Muscle of leg (tissue), 11 donors: ENCODE data around the gene KDM1A. TPM values are rescaled to one million over a fixed set of nuclear protein-coding genes. Genes with fewer than 3 reads are reported as not detected.

Source experiments
- DNase-seq: peaks from one replicate; pipeline ENCODE4 v3.0.0; 2013
- H3K27ac ChIP-seq: one replicate; pipeline ENCODE4 v1.5.1; 2013; ENCODE audit warnings: mild to moderate bottlenecking, low read length, control low read depth
- H3K27me3 ChIP-seq: one replicate; pipeline ENCODE4 v1.6.1; 2013; ENCODE audit warnings: low read length; ENCODE audit not compliant: control insufficient read depth, insufficient read depth
- H3K36me3 ChIP-seq: one replicate; pipeline ENCODE4 v1.6.1; 2013; ENCODE audit warnings: low read length; ENCODE audit not compliant: control insufficient read depth, insufficient read depth
- H3K4me1 ChIP-seq: one replicate; pipeline ENCODE4 v1.6.1; 2013; ENCODE audit warnings: low read length; ENCODE audit not compliant: control insufficient read depth, insufficient read depth
- H3K4me3 ChIP-seq: one replicate; pipeline ENCODE4 v1.5.1; 2013; ENCODE audit warnings: low read length, control low read depth
- H3K9me3 ChIP-seq: replicated peaks from 2 replicates; pipeline ENCODE4 v1.6.1; 2013; ENCODE audit warnings: low read depth, low read length; ENCODE audit not compliant: control insufficient read depth
- WGBS: methylation state at CpG from one replicate; pipeline ENCODE4 v1.1.5; 2013; ENCODE audit warnings: missing lambda C conversion rate; ENCODE audit not compliant: insufficient coverage; 5-methylcytosine and 5-hydroxymethylcytosine counted together
- polyA plus RNA-seq, 8 donors: library from polyadenylated mRNA; unstranded; fragments of 120-200 nt; gene quantifications; one replicate each; pipeline versions ENCODE4 v1.2.1 to v1.2.3, GENCODE V29; 2013; ENCODE audit warnings: inconsistent platforms in 1 of 8, low replicate concordance in 1 of 8; ENCODE audit not compliant: insufficient read length in 8 of 8, insufficient read depth in 1 of 8
- total RNA-seq: library from RNA; stranded (reverse); fragments of 120-200 nt; gene quantifications from one replicate; pipeline ENCODE4 v1.2.4, GENCODE V29; 2013

KDM1A gene
- total and polyA plus RNA-seq, 9 donors: 67.4 to 87.2 (median 74.3) TPM

DNA sequence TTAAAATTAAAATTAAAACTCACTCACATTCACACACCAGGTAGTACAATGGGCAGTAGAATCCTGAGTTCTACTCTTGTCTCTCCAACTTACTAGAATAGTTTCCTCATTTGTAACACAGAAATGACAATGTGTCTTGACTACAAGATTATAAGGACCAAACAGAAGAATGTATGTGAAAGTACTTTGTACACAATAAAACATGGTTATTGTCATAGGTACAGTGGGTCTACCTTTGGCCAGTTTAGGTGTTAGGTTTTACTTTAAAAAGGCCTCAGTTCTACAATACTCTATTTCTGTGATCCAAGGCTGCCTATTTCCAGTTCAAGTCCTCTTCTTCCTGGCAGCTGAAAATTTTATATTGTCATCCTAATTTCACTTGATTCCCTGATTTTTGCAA is 99.1 kb downstream of the KDM1A start:
- Histone ChIP-seq H3K27me3 (no peaks in the 10 kb centered on the region), H3K27ac (no peak overlapping the region), H3K4me1 (peaks cover 9% of the 10 kb centered on the region), H3K36me3 (no peaks in the 10 kb centered on the region), H3K4me3 (no peak overlapping the region), H3K9me3 (no peaks in the 10 kb centered on the region)
- no peak for DNase-seq

DNA sequence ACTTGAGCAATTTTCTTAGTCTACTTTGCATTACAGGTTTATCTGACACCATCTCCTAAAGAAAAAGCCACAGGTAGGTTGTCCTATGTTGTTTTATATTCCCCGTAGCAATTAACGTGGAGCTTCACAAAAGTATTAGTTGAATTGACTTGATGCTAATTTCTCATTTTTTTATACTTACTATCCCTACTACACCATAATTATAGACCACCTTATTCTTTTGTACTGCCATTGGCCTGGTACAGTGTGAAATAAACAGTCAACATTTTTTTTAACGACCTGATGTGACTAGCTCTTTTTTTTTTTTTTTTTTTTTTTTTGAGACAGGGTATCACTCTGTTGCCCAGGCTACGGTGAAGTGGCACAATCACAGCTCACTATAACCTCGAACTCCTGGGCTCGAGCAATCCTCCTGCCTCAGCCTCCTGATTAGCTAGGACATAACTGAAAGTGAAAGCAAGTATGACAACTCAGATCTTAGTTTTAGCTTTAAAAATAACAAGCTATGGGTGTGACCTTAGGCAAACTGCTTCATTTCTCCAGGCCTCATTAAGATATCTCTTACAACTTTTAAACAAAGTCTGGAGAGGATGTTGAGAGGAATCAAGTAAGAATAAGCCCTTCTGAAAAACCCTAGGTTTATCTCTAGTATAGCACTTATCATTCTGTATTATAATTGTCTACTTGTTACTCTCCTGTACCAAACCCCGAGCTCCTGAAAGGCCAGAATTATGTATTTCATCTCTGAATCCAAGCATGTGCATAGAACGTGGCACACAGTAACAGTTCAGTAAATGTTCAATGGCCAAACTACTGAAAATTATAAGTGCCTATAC is 99.9 kb downstream of the KDM1A start:
- Histone ChIP-seq H3K27me3 (no peaks in the 10 kb centered on the region), H3K4me1 (peaks cover 9% of the 10 kb centered on the region), H3K27ac (no peak overlapping the region), H3K36me3 (no peaks in the 10 kb centered on the region), H3K4me3 (no peak overlapping the region), H3K9me3 (no peaks in the 10 kb centered on the region)
- no peak for DNase-seq
- WGBS: no CpG with 5 or more reads among the region's 8 CpGs

DNA sequence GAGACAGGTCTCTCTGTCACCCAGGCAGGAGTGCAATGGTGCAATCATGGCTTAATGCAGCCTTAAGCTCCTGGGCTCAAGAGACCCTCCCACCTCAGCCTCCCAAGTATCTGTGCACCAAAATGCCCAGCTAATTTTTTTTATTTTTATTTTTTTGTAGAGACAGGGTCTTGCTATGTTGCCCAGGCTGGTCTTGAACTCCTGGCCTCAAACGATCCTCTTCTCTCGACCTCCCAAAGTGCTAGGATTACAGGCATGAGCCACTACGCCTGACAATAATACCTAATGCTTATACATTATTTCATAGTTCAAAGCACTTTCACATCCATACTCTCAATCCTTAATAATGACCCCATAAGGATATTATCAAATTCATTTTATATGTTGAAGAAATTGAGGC is 101.1 kb downstream of the KDM1A start:
- WGBS: 100% methylated on average over 2 of the region's 3 CpGs
- DNase-seq: no peak
- Histone ChIP-seq H3K4me3 (no peak overlapping the region), H3K4me1 (peaks cover 6% of the 10 kb centered on the region), H3K27ac (no peak overlapping the region), H3K36me3 (no peaks in the 10 kb centered on the region), H3K27me3 (no peaks in the 10 kb centered on the region), H3K9me3 (no peaks in the 10 kb centered on the region)

- Histone ChIP-seq H3K9me3 (no peaks in the 10 kb centered on the region), H3K4me3 (no peak overlapping the region), H3K4me1 (peaks cover 6% of the 10 kb centered on the region), H3K36me3 (no peaks in the 10 kb centered on the region), H3K27me3 (no peaks in the 10 kb centered on the region), H3K27ac (no peak overlapping the region)
- 0% methylated on average over 2 of the region's 4 CpGs for WGBS
- peak; percentile 82 for DNase-seq
These were observed 102.9 kb downstream of the KDM1A start for GRCh38 chr1:23122023-23122748.

- 27% methylated on average over 2 of the region's 4 CpGs for WGBS
- Histone ChIP-seq H3K4me3 (no peak overlapping the region), H3K4me1 (peaks cover 6% of the 10 kb centered on the region), H3K9me3 (no peaks in the 10 kb centered on the region), H3K36me3 (no peaks in the 10 kb centered on the region), H3K27me3 (no peaks in the 10 kb centered on the region), H3K27ac (peak overlapping the region; percentile 9)
- DNase-seq: no peak
These were observed 103.5 kb downstream of the KDM1A start for GRCh38 chr1:23122796-23123195.

DNA sequence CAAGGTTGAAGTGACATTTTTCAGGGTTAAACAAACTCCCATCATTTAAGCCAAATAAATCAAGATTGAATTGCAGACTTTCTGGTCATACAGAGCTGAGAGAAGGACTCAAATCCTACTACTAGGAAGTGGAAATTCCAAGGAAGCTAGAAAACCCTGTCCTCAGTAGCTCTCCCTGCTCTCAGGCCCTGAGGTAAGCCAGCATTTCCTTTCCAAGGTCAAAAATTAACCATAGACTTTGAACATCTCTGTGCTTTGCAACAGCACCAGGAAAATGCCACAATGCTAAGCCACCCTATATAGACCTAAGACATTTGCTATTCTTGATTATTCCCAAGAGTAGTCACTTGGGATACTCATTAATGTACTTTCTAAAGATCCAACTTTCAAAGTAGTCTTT is 104.3 kb downstream of the KDM1A start:
- Histone ChIP-seq H3K36me3 (no peaks in the 10 kb centered on the region), H3K27me3 (no peaks in the 10 kb centered on the region), H3K9me3 (no peaks in the 10 kb centered on the region), H3K27ac (no peak overlapping the region), H3K4me1 (peaks cover 6% of the 10 kb centered on the region), H3K4me3 (no peak overlapping the region)
- no peak for DNase-seq

DNA sequence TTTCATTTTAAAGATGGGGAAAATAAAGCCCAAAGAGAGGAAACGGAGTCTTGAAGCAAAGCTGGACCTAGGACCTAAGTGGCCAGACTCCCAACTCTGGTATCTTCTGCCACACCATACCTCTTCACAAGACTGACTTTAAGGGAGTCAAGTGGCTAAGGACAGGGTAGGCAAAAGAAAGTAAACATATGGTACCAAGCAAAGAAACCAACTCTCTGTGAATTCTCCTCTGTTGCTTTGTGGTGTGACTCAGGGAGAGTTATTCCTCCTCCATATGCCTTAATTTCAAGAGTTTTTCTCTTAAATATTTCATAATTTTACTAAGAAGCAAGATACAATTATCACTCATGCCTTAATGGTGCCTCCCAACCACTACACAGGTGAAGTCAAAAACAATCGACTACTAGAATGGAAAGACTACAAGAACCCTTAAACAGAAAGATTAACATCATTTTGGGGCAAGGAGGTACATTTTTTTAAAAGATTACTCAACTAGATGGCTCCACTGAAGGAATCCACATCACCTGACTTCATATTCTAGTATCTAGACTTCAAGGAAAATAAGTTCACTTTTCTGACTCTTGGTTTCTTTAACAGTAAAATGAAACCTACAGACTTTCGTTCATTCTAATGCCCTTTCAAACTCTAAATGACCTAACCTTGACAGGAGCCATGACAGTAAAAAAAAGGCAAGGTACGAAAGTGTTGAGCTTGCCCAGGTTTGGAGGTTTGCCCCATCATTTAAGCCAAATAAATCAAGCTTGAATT is 105.2 kb downstream of the KDM1A start:
- no peak overlapping the region for H3K4me3 ChIP-seq
- no peak for DNase-seq
- no peaks in the 10 kb centered on the region for H3K36me3 ChIP-seq
- peaks cover 6% of the 10 kb centered on the region for H3K4me1 ChIP-seq
- no peaks in the 10 kb centered on the region for H3K9me3 ChIP-seq
- no peak overlapping the region for H3K27ac ChIP-seq
- WGBS: no CpG with 5 or more reads among the region's 4 CpGs
- H3K27me3 ChIP-seq: no peaks in the 10 kb centered on the region

DNA sequence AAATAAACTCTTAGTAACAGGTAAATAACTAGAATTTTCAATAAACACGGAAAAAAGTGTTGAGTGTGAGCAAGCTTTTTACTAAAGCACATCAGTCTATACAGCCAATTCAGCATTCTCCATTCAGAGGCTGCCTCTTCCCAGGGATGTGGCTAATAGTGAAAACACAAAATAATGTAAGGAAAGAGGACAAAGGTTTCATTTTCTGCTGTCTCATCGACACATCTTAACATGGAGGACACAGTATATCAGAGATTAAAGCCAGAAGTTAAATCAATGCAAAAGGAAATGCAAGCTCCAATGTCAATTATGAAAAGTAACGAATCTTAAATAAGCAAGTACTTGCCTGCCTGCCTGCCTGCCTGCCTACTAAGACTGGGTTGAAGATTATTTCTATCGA is 106.2 kb downstream of the KDM1A start:
- WGBS: no CpG with 5 or more reads among the region's 4 CpGs
- Histone ChIP-seq H3K4me1 (peaks cover 6% of the 10 kb centered on the region), H3K27ac (no peak overlapping the region), H3K27me3 (no peaks in the 10 kb centered on the region), H3K36me3 (no peaks in the 10 kb centered on the region), H3K9me3 (no peaks in the 10 kb centered on the region), H3K4me3 (no peak overlapping the region)
- no peak for DNase-seq

GRCh38 chr1:23126200-23126599 is 106.9 kb downstream of the KDM1A start:
- Histone ChIP-seq H3K27ac (no peak overlapping the region), H3K9me3 (no peaks in the 10 kb centered on the region), H3K4me1 (peaks cover 6% of the 10 kb centered on the region), H3K36me3 (no peaks in the 10 kb centered on the region), H3K27me3 (no peaks in the 10 kb centered on the region), H3K4me3 (no peak overlapping the region)
- DNase-seq: no peak
- whole genome bisulfite sequencing: no CpG with 5 or more reads among the region's 1 CpG

DNA sequence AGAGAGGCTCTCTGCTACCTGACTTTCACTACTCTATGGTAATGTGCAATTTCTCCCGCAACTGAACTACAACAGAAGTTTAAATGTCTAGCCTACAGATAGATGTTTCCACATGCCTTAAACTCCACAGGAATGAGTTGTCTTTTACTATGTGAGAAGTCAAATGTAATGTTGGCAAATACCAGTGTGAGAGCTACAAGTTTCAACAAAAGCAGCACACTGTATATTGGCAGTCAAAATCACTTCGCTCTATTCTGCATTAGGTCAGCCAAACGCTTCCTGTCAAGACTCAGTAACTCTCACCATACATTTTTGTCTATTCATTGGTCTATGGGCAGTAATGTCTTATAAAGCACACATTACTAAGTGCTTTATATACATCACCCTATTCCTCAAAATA is 107.5 kb downstream of the KDM1A start:
- peaks cover 6% of the 10 kb centered on the region for H3K4me1 ChIP-seq
- DNase-seq: peak; percentile 44

More for the DNA sequence above, 107.5 kb downstream of the KDM1A start:
- no peak overlapping the region for H3K4me3 ChIP-seq
- WGBS: no CpG with 5 or more reads among the region's 3 CpGs
- no peaks in the 10 kb centered on the region for H3K27me3 ChIP-seq
- no peaks in the 10 kb centered on the region for H3K36me3 ChIP-seq
- H3K27ac ChIP-seq: no peak overlapping the region
- H3K9me3 ChIP-seq: no peaks in the 10 kb centered on the region
